GM13977 (cell line): Measurements from ENCODE around the gene ABCA3.

Experiments
- DNase-seq: peaks from one replicate; pipeline ENCODE4 v3.0.0; 2012; ENCODE audit warnings: low spot score
- CTCF ChIP-seq: IDR thresholded peaks from 2 replicates; pipeline ENCODE4 v1.5.1; 2012; ENCODE audit warnings: mild to moderate bottlenecking, control low read depth; ENCODE audit not compliant: insufficient read depth; ENCODE audit errors: extremely low read depth, missing control alignments
- in situ Hi-C: fragments of 300-500 bp; cut with MboI; formaldehyde crosslinking; loops from one replicate; pipeline ENCODE4 v1.12.0; 2022; ENCODE audit warnings: low sequenced_read_pairs, low pct_unique_long_range_greater_than_20kb, mixed read lengths, inconsistent platforms; ENCODE audit not compliant: unreplicated experiment

Gene ABCA3

GRCh38 chr16:2238838-2239675 is 101.5 kb downstream of the ABCA3 start:
- in situ Hi-C loops: no loop called here
- DNase-seq: no peak
- TF ChIP-seq CTCF: no peak

GRCh38 chr16:2238150-2238837 is 102.2 kb downstream of the ABCA3 start:
- in situ Hi-C loops: no loop called here
- no peak for TF ChIP-seq CTCF
- DNase-seq: no peak

- no peak for TF ChIP-seq CTCF
- in situ Hi-C loops: no loop called here
These were observed 102.9 kb downstream of the ABCA3 start for GRCh38 chr16:2237493-2238149.

GRCh38 chr16:2237102-2237482 is 103.4 kb downstream of the ABCA3 start:
- in situ Hi-C loops: no loop called here
- no peak for DNase-seq
- TF ChIP-seq CTCF: no peak

More at GRCh38 chr16:2237493-2238149, 102.9 kb downstream of the ABCA3 start:
- DNase-seq: no peak

GRCh38 chr16:2236337-2237101 is 104.0 kb downstream of the ABCA3 start, which contains the start of gene DNASE1L2:
TSS of gene DNASE1L2 (plus strand) at chr16:2236444. CDS start at chr16:2236817, 373 bp downstream.
- in situ Hi-C loops: no loop called here
- no peak for TF ChIP-seq CTCF
- no peak for DNase-seq

GRCh38 chr16:2235695-2236336 is 104.7 kb downstream of the ABCA3 start:
- TF ChIP-seq CTCF: no peak
- in situ Hi-C loops: no loop called here
- DNase-seq: no peak
